Measurements from ENCODE around the gene RAX2. TPM values are rescaled to one million over a fixed set of nuclear protein-coding genes. Genes with fewer than 3 reads are reported as not detected.
"Not testable (repeated sequence)": the region's sequence is repeated elsewhere in the genome, so short reads cannot be mapped to it uniquely, and the experiment has no call there.

Gene RAX2
- total RNA-seq, 1 donor from 2014 or later = not detected

- DNase-seq (ENCODE audit: low read depth, low spot score) = no peak
Measured at GRCh38 chr19:3760871-3761361, 11.1 kb downstream of the RAX2 start.

GRCh38 chr19:3759482-3760254 is 12.4 kb downstream of the RAX2 start:
- no peak for DNase-seq (ENCODE audit: low read depth, low spot score)

DNA sequence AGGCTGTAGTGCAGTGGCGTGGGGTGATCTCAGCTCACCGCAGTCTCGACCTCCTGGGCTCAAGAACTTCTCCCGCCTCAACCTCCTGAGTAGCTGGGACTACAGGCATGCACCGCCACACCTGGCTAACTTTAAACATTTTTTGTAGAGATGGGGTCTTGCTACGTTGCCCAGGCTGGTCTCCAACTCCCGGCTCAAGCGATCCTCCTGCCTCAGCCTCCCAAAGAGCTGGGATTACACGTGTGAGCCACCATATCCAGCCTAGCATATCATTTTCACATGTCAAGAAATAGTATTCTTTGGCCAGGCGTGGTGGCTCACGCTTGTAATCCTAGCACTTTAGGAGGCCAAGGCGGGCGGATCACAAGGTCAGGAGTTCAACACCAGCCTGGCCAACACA is 13.7 kb downstream of the RAX2 start:
- not testable (repeated sequence) for DNase-seq (ENCODE audit: low read depth, low spot score)

DNA sequence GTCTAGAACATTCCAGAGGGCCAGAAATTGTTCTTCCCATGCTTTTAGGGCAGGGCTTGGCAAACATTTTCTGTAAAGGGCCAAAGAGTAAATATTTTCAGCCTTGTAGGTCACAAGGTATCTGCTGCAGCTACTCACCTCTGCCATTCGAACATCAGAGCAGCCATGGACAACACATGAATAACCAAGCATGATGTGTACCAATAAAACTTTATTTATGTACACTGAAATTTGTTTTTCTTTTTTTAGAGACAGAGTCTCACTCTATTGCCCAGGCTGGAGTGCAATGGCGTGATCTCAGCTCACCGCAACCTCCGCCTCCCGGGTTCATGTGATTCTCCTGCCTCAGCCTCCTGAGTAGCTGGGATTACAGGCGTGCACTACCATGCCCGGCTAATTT is 14.3 kb downstream of the RAX2 start:
- DNase-seq (ENCODE audit: low read depth, low spot score) = not testable (repeated sequence)

DNA sequence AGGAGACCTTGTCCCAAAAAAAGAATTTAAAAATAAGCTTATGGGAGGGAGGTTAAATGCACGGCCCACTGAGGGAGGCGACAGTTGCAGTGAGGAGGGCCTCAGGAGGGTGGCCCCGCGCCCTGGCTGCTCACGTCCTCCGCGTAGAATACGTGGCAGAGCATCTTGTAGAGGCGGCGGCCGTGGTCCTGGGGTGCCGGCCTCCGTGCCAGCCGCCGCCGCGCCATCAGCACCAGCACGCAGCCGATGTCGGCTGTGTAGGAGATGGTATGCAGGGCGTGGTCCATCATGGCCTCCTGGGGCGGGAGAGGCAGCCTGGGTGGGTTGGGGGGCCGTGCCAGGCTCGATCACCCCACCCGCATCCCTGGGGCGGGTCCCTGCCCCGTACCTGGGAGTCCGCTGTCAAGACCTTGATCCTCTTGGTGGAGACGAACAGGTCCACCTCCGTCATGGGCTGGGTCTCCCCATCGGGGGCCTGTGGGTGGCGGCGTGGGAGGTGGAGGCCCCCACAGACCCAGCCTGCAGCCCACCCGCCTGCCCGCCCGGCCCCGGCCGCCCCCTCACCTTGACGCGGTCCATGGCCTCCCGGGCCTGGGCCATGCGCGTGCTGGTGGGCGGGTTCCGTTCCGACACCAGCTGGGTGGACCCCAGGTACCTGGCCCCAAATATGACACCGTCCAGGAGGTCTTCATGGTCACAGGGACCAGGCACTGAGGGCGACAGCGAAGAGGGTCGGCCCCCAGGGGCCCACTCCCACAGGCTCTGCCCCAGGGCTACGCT is 18.2 kb downstream of the RAX2 start:
- DNase-seq (ENCODE audit: low read depth, low spot score) = no peak

DNA sequence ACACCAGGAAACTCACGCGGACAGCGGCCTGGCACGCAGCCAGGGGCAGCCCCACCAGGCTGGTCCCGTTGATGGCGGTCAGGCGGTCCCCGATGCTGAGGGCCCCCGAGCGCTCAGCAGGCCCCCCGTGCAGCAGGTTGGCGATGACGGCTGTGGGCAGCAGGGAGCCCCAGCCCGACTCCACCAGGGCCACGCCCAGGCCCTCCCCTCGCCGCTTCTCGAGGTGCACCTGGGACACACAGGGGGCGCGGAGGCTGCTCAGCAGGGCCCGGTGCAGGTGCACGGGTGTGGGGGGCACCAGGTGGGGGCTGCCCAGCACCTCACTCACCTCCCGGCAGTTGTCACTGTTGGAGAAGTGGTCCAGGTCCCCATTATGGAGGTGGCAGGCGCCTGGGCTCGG is 19.5 kb downstream of the RAX2 start:
- no peak for DNase-seq (ENCODE audit: low read depth, low spot score)

GRCh38 chr19:3751236-3751635 is 20.8 kb downstream of the RAX2 start:
- no peak for DNase-seq (ENCODE audit: low read depth, low spot score)

DNA sequence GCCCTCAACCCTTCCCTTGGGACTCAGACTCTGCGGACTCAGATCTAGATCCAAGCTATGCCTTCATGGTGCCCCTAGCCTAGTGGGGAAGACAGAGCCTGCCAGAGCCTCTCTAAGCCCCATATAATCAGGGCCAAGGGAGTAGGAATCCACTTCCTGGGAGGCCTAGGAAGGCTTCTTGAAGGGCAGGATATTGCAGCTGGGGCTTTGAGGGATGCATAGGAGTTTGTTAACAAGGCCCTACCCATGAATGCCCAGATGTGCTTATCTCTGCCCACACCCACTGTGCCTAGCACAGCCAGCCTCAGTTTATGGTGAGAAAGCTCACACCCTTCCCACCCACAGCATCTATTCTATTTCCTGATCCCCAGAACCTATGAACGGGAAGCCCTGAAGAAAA is 21.8 kb downstream of the RAX2 start:
- no peak for DNase-seq (ENCODE audit: low read depth, low spot score)

GRCh38 chr19:3748965-3749364 is 23.1 kb downstream of the RAX2 start:
- no peak for DNase-seq (ENCODE audit: low read depth, low spot score)

GRCh38 chr19:3746371-3747056 is 25.5 kb downstream of the RAX2 start:
- no peak for DNase-seq (ENCODE audit: low read depth, low spot score)

GRCh38 chr19:3745363-3746045 is 26.5 kb downstream of the RAX2 start:
- DNase-seq (ENCODE audit: low read depth, low spot score) = no peak

DNA sequence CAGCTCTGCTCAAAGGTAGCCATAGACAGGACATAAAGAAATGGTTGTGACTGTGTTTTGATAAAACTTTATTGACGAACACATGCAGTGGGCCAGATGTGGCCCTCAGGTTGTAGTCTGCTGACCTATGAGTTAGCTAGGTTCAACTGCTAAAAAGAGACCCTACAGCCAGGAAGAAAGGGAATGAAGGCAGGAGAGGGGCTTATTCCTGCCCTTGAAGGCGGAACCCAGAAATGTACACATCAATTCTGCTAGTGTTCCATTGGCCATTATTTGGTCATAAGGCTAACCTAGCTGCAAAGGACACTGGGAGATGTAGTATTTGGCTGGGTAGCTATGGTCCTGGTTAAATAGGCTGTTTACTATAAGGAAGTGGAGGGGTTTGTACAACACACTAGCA is 28.5 kb downstream of the RAX2 start:
- no peak for DNase-seq (ENCODE audit: low read depth, low spot score)

DNA sequence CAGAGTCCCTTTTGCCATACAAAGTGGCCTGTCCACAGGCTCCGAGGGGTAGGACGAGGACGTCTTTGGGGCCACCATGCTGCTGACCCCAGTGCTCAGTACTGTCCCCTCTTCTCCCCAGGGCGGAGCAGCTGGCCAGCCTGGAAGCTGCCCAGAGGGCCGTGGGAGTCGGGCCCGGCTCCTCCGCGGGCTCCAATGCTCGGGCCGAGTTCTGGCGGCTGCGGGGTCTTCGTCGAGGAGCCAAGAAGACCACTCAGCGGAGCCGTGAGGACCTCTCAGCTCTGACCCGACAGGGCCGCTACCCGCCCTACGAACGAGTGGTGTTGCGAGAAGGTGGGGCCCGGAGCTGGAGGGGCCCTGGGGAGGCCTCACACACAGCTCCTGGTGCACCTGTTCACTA is 31.6 kb downstream of the RAX2 start:
- no peak for DNase-seq (ENCODE audit: low read depth, low spot score)

DNA sequence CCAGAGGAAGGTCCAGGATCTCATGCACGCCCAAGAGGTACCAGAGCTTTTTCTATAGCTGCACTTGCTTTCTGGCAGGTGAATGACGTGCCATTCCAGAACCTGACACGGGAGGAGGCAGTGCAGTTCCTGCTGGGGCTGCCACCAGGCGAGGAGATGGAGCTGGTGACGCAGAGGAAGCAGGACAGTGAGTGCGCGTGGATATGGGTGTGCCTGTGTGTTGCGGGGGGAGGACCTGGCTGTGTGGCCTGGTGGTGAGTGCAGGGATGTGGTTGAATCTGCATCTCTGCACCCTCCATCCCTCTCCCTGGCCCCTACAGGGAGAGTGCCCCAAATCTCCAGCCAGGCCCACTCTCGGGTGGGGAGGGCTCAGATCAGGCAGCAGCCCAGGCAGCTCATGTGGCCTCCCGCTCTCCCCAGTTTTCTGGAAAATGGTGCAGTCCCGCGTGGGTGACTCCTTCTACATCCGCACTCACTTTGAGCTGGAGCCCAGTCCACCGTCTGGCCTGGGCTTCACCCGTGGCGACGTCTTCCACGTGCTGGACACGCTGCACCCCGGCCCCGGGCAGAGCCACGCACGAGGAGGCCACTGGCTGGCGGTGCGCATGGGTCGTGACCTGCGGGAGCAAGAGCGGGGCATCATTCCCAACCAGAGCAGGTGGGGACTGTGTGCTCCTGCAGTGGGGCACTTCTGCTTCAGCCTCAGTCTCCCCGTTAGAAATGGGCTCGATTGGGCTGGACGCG is 33.4 kb downstream of the RAX2 start:
- DNase-seq (ENCODE audit: low read depth, low spot score) = no peak

DNA sequence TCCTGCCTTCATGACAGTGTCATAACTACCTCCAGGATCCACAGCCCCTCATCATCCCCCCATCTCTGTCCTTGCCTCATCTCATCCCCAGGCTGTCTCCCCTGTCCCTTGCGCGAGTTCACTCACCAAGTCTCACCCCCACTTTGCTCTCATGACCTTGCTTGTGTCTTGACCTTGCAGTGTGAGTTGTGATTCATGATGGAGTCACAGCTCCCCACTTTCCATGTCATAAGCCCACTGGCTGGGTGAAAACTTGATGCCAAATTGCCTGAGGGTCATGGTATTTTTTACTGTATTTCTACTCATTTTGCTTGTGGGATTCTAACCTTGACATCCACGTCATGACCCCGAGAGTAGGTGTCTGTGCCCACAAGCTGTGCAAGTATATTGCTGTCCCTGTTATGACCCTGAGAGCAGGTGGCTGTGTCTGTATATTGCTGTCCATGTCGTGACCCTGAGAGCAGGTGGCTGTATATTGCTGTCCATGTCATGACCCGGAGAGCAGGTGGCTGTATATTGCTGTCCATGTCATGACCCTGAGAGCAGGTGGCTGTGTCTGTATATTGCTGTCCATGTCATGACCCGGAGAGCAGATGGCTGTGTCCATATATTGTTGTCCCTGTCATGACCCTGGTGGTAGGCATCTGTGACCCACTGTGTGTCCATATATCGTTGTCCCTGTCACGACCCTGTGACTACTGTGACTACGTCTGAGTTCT is 34.4 kb downstream of the RAX2 start:
- DNase-seq (ENCODE audit: low read depth, low spot score) = no peak

GRCh38 chr19:3736106-3736724 is 35.8 kb downstream of the RAX2 start:
- no peak for DNase-seq (ENCODE audit: low read depth, low spot score)

- no peak for DNase-seq (ENCODE audit: low read depth, low spot score)
Measured at GRCh38 chr19:3734310-3734600, 37.8 kb downstream of the RAX2 start.

DNA sequence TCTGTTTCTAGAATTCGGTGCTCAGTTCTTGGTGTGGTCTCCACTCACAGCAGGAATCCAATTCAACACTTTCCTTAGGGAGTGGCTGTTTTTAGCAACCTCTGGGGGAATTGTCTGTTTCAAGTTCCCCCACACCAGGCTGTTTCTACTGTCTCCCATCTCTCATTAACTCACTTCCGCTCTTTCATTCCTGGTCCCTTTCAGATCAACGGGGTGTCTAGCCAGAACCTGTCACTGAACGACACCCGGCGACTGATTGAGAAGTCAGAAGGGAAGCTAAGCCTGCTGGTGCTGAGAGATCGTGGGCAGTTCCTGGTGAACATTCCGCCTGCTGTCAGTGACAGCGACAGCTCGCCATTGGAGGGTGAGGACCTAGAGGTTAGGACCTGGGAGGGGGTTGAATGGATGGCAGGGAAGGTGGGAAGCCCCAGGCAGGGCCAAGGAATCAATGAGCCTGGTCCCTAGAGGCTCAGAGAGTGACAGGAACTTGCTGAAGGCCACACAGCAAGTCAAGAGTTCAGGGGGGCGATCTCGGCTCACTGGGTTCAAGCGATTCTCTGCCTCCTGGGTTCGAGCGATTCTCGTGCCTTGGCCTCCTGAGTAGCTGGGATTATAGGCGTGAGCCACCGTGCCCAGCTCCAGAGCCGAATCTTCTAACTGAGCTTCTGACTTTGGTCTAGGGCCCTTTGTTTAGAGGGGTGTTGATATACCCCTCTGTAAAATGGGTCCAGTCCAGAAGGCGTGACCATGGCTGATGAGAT is 38.3 kb downstream of the RAX2 start:
- DNase-seq (ENCODE audit: low read depth, low spot score) = no peak

DNA sequence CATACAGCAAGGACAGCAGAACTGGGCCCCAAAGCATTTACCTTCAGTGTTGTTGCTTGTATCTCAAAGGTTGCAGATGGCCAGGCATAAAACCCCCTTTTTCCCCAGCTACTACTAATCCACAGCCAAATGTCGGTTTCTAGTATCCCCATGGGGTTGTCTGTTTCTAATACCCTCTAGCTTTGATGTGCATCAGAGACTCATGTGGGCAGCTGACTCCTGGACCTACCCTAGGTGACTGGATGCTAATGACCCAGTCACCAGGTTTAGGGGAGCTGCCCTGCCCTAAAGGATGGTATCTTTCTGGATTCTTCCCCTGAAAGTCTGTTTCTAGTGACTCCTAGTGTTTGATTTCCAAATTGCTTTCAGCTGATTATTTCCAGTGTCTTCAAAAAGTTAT is 39.9 kb downstream of the RAX2 start:
- no peak for DNase-seq (ENCODE audit: low read depth, low spot score)

Data from pulmonary artery endothelial cell (primary cell).